GM23338 (cell line): Measurements from ENCODE around the gene SLC19A1.

ENCODE experiments used
- CREB1 ChIP-seq: fragments of 250-450 bp; sonication (Bioruptor Pico); IDR thresholded peaks from 2 replicates; pipeline ENCODE4 v1.5.0; 2020; ENCODE audit warnings: low read depth, mild to moderate bottlenecking, moderate library complexity
- CTCF ChIP-seq, 2 experiments: fragments of 200-600 bp in 1 of 2; sonication (generic) in 1 of 2; conservative IDR thresholded peaks; 2 replicates each; pipeline versions ENCODE4 v1.5.1 to v1.6.1; 2016 to 2017; ENCODE audit warnings: antibody characterized with exemption in 2 of 2, low read depth in 2 of 2, mild to moderate bottlenecking in 2 of 2, moderate library complexity in 1 of 2
- ETS1 ChIP-seq: IDR thresholded peaks from 2 replicates; pipeline ENCODE4 v1.6.1; 2016; ENCODE audit warnings: antibody characterized with exemption
- EZH2 ChIP-seq: fragments of 200-600 bp; sonication (generic); IDR thresholded peaks from one replicate; pipeline ENCODE4 v1.8.0; 2017; ENCODE audit warnings: antibody characterized with exemption, mild to moderate bottlenecking, low read depth; ENCODE audit not compliant: unreplicated experiment
- EZH2phosphoT487 ChIP-seq: fragments of 200-600 bp; sonication (generic); IDR thresholded peaks from one replicate; pipeline ENCODE4 v1.8.1; 2018; ENCODE audit warnings: antibody characterized with exemption; ENCODE audit not compliant: unreplicated experiment
- JUNB ChIP-seq: IDR thresholded peaks from one replicate; pipeline ENCODE4 v1.6.1; 2016; ENCODE audit warnings: antibody characterized with exemption; ENCODE audit not compliant: unreplicated experiment
- NANOG ChIP-seq: IDR thresholded peaks from 2 replicates; pipeline ENCODE4 v1.6.1; 2016; ENCODE audit warnings: antibody characterized with exemption, borderline replicate concordance
- POLR2AphosphoS5 ChIP-seq: IDR thresholded peaks from 2 replicates; pipeline ENCODE4 v1.6.1; 2016; ENCODE audit warnings: antibody characterized with exemption, low read depth
- ZNF114 ChIP-seq: fragments of 250-450 bp; sonication (Bioruptor Pico); IDR thresholded peaks from 2 replicates; pipeline ENCODE4 v1.5.0; 2020; ENCODE audit warnings: mild to moderate bottlenecking, moderate library complexity
- ZNF331 ChIP-seq: fragments of 250-450 bp; sonication (Bioruptor Pico); IDR thresholded peaks from 2 replicates; pipeline ENCODE4 v1.5.0; 2020; ENCODE audit warnings: low read depth, mild to moderate bottlenecking, moderate library complexity
- TF ChIP-seq, protein P1 (sequence below): IDR thresholded peaks from one replicate; pipeline ENCODE4 v1.6.1; 2018; ENCODE audit warnings: antibody characterized with exemption; ENCODE audit not compliant: unreplicated experiment

DNA sequence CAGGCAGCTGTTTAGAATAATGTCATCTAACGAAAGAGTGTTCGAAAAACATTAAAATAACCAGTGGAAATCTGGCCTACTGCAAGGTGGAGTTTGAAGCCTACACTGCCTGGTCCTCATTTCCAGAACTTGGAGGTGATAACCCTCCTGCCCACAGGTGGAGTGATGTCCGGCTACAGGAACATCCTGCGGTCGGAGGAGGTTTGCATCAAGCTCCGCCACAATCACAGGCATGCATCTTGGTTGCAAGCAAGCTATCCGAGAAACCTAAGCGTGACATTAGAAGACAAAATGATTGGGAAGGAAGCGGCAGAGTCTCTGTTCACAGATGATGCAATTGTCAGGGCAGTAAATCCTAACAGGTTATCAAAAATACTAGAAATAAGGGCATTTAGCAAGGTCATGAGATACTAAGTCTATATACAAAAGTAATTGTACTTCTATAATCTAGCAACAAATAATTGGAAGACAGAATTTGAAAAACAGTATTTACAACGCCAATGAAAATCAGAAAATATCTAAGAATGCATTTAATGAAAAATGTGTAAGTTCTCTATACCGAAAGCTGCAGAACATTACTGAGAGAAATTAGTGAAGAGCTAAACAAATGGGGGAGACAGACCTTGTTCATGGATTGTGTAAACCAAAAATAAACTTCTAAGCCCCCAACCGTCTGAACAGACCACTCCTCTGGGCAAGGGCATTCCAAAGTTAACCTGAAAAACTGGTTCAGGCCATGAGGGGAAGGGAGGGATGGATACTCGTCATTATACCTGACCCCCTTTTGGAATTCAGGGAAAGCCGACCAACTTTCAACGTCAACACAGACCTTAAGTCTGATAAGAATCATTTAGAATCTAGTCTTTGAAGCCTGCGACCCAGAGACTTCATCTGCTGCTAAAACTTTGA, 4.7 kb upstream of the SLC19A1 start:
- no peak for TF ChIP-seq CTCF (conservative IDR thresholded peaks at IDR 0.05; ENCODE audit: low read depth in 2 of 2)
- TF ChIP-seq POLR2AphosphoS5 = no peak
- no peak for TF ChIP-seq ETS1
- no peak for TF ChIP-seq EZH2
- no peak for TF ChIP-seq JUNB
- TF ChIP-seq, protein P1, sequence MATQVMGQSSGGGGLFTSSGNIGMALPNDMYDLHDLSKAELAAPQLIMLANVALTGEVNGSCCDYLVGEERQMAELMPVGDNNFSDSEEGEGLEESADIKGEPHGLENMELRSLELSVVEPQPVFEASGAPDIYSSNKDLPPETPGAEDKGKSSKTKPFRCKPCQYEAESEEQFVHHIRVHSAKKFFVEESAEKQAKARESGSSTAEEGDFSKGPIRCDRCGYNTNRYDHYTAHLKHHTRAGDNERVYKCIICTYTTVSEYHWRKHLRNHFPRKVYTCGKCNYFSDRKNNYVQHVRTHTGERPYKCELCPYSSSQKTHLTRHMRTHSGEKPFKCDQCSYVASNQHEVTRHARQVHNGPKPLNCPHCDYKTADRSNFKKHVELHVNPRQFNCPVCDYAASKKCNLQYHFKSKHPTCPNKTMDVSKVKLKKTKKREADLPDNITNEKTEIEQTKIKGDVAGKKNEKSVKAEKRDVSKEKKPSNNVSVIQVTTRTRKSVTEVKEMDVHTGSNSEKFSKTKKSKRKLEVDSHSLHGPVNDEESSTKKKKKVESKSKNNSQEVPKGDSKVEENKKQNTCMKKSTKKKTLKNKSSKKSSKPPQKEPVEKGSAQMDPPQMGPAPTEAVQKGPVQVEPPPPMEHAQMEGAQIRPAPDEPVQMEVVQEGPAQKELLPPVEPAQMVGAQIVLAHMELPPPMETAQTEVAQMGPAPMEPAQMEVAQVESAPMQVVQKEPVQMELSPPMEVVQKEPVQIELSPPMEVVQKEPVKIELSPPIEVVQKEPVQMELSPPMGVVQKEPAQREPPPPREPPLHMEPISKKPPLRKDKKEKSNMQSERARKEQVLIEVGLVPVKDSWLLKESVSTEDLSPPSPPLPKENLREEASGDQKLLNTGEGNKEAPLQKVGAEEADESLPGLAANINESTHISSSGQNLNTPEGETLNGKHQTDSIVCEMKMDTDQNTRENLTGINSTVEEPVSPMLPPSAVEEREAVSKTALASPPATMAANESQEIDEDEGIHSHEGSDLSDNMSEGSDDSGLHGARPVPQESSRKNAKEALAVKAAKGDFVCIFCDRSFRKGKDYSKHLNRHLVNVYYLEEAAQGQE = no peak
- no peak for TF ChIP-seq EZH2phosphoT487
- no peak for TF ChIP-seq NANOG
- no peak for TF ChIP-seq CREB1 (CRISPR knock-in tag)
- no peak for TF ChIP-seq ZNF114 (CRISPR knock-in tag)
- no peak for TF ChIP-seq ZNF331 (CRISPR knock-in tag)
